Activated T-helper 17 cell treated with anti-CD3 and anti-CD28 coated beads, Interleukin-2, amount 50 U/mL, for 72 hours (primary cell): Measurements from ENCODE around the gene SPIRE1. TPM values are rescaled to one million over a fixed set of nuclear protein-coding genes. Genes with fewer than 3 reads are reported as not detected.
A peak's percentile ranks its signal among the peaks of the same experiment; 100 is the strongest.
"Not testable (repeated sequence)": the region's sequence is repeated elsewhere in the genome, so short reads cannot be mapped to it uniquely, and the experiment has no call there.

Source experiments
- ATAC-seq: fragments of 150-1000 bp; cut with Tn5 transposase; replicated peaks from 2 replicates; pipeline ENCODE4 v1.10.0; 2021; ENCODE audit warnings: mild to moderate bottlenecking, moderate library complexity
- H3K27ac Mint-ChIP-seq: one replicate; pipeline ENCODE4 v1.8.0; 2022; ENCODE audit warnings: mixed read lengths
- H3K27me3 Mint-ChIP-seq: one replicate; pipeline ENCODE4 v1.8.0; 2022; ENCODE audit warnings: mixed read lengths
- H3K36me3 Mint-ChIP-seq: one replicate; pipeline ENCODE4 v1.8.0; 2022; ENCODE audit warnings: low read depth, mild to moderate bottlenecking, mixed read lengths
- H3K4me1 Mint-ChIP-seq: one replicate; pipeline ENCODE4 v1.8.0; 2022; ENCODE audit warnings: mixed read lengths
- H3K4me3 Mint-ChIP-seq: one replicate; pipeline ENCODE4 v1.8.0; 2022; ENCODE audit warnings: mild to moderate bottlenecking, mixed read lengths
- H3K9me3 Mint-ChIP-seq: one replicate; pipeline ENCODE4 v1.8.0; 2022; ENCODE audit warnings: mixed read lengths
- total RNA-seq, 2 donors: library from RNA; stranded (reverse); gene quantifications; one replicate each; pipeline ENCODE4 v1.2.3, GENCODE V29; 2022

Gene SPIRE1
- total RNA-seq, 2 donors from 2014 or later: 5.0 to 12.4 TPM

- Mint-ChIP-seq H3K27ac (no peak overlapping the region), H3K9me3 (no peaks in the 10 kb centered on the region), H3K4me3 (no peak overlapping the region), H3K27me3 (peaks cover 13% of the 10 kb centered on the region), H3K36me3 (no peaks in the 10 kb centered on the region), H3K4me1 (no peaks in the 10 kb centered on the region)
- no peak for ATAC-seq
Observed at GRCh38 chr18:12567849-12568248, 90.1 kb downstream of the SPIRE1 start.

GRCh38 chr18:12564861-12565260 lies 93.0 kb downstream of the SPIRE1 start:
- Mint-ChIP-seq H3K27me3 (peaks cover 8% of the 10 kb centered on the region), H3K9me3 (no peaks in the 10 kb centered on the region), H3K4me3 (no peak overlapping the region), H3K36me3 (no peaks in the 10 kb centered on the region), H3K4me1 (no peaks in the 10 kb centered on the region), H3K27ac (no peak overlapping the region)
- no peak for ATAC-seq

GRCh38 chr18:12564378-12564777 lies 93.5 kb downstream of the SPIRE1 start:
- peaks cover 8% of the 10 kb centered on the region for H3K27me3 Mint-ChIP-seq
- no peak overlapping the region for H3K4me3 Mint-ChIP-seq
- H3K9me3 Mint-ChIP-seq: no peaks in the 10 kb centered on the region
- no peaks in the 10 kb centered on the region for H3K4me1 Mint-ChIP-seq
- no peak for ATAC-seq
- H3K36me3 Mint-ChIP-seq: no peaks in the 10 kb centered on the region
- no peak overlapping the region for H3K27ac Mint-ChIP-seq

- not testable (repeated sequence) for H3K36me3 Mint-ChIP-seq, ATAC-seq, H3K4me1 Mint-ChIP-seq, H3K27ac Mint-ChIP-seq, H3K4me3 Mint-ChIP-seq, H3K27me3 Mint-ChIP-seq, H3K9me3 Mint-ChIP-seq
Observed at GRCh38 chr18:12560600-12560999, 97.3 kb downstream of the SPIRE1 start.

GRCh38 chr18:12559319-12559718 lies 98.6 kb downstream of the SPIRE1 start:
- peaks cover 8% of the 10 kb centered on the region for H3K9me3 Mint-ChIP-seq
- no peaks in the 10 kb centered on the region for H3K36me3 Mint-ChIP-seq
- H3K4me1 Mint-ChIP-seq: no peaks in the 10 kb centered on the region
- H3K27ac Mint-ChIP-seq: no peak overlapping the region
- H3K27me3 Mint-ChIP-seq: peaks cover 12% of the 10 kb centered on the region
- no peak for ATAC-seq
- H3K4me3 Mint-ChIP-seq: no peak overlapping the region

- Mint-ChIP-seq H3K9me3 (peaks cover 12% of the 10 kb centered on the region), H3K4me3 (no peak overlapping the region), H3K27me3 (peaks cover 8% of the 10 kb centered on the region), H3K36me3 (no peaks in the 10 kb centered on the region), H3K4me1 (no peaks in the 10 kb centered on the region), H3K27ac (no peak overlapping the region)
- ATAC-seq: no peak
Observed at GRCh38 chr18:12556946-12557806, 100.7 kb downstream of the SPIRE1 start.

GRCh38 chr18:12554796-12555388 lies 103.0 kb downstream of the SPIRE1 start:
- ATAC-seq: no peak
- no peak overlapping the region for H3K27ac Mint-ChIP-seq
- H3K4me1 Mint-ChIP-seq: no peaks in the 10 kb centered on the region
- H3K36me3 Mint-ChIP-seq: no peaks in the 10 kb centered on the region
- H3K27me3 Mint-ChIP-seq: peaks cover 13% of the 10 kb centered on the region
- H3K4me3 Mint-ChIP-seq: no peak overlapping the region
- H3K9me3 Mint-ChIP-seq: peaks cover 12% of the 10 kb centered on the region

GRCh38 chr18:12552879-12553242 lies 105.0 kb downstream of the SPIRE1 start:
- H3K9me3 Mint-ChIP-seq: peaks cover 12% of the 10 kb centered on the region
- H3K4me3 Mint-ChIP-seq: no peak overlapping the region
- no peaks in the 10 kb centered on the region for H3K36me3 Mint-ChIP-seq
- H3K27me3 Mint-ChIP-seq: peaks cover 13% of the 10 kb centered on the region
- no peaks in the 10 kb centered on the region for H3K4me1 Mint-ChIP-seq
- H3K27ac Mint-ChIP-seq: no peak overlapping the region
- ATAC-seq: no peak

- not testable (repeated sequence) for H3K4me3 Mint-ChIP-seq, H3K4me1 Mint-ChIP-seq, ATAC-seq, H3K27ac Mint-ChIP-seq, H3K36me3 Mint-ChIP-seq
- H3K9me3 Mint-ChIP-seq: peaks cover 12% of the 10 kb centered on the region
- H3K27me3 Mint-ChIP-seq: peaks cover 13% of the 10 kb centered on the region
Observed at GRCh38 chr18:12551943-12552878, 105.7 kb downstream of the SPIRE1 start.

- not testable (repeated sequence) for H3K4me1 Mint-ChIP-seq, H3K4me3 Mint-ChIP-seq, ATAC-seq, H3K27ac Mint-ChIP-seq, H3K36me3 Mint-ChIP-seq
- H3K27me3 Mint-ChIP-seq: peaks cover 13% of the 10 kb centered on the region
- peaks cover 12% of the 10 kb centered on the region for H3K9me3 Mint-ChIP-seq
Observed at GRCh38 chr18:12551466-12551865, 106.4 kb downstream of the SPIRE1 start.

- ATAC-seq: peak; percentile 52
- H3K27me3 Mint-ChIP-seq: peaks cover 2% of the 10 kb centered on the region
- no peak overlapping the region for H3K4me3 Mint-ChIP-seq
- H3K4me1 Mint-ChIP-seq: no peaks in the 10 kb centered on the region
- H3K36me3 Mint-ChIP-seq: no peaks in the 10 kb centered on the region
- peaks cover 5% of the 10 kb centered on the region for H3K9me3 Mint-ChIP-seq
- H3K27ac Mint-ChIP-seq: no peak overlapping the region
Observed at GRCh38 chr18:12543697-12544096, 114.2 kb downstream of the SPIRE1 start.

GRCh38 chr18:12540751-12541150 lies 117.2 kb downstream of the SPIRE1 start:
- ATAC-seq: no peak
- Mint-ChIP-seq H3K27ac (no peak overlapping the region), H3K36me3 (no peaks in the 10 kb centered on the region), H3K4me1 (no peaks in the 10 kb centered on the region), H3K9me3 (peaks cover 10% of the 10 kb centered on the region), H3K4me3 (no peak overlapping the region), H3K27me3 (peaks cover 6% of the 10 kb centered on the region)

GRCh38 chr18:12539158-12539557 lies 118.7 kb downstream of the SPIRE1 start:
- not testable (repeated sequence) for H3K27me3 Mint-ChIP-seq, H3K9me3 Mint-ChIP-seq, ATAC-seq, H3K27ac Mint-ChIP-seq, H3K4me1 Mint-ChIP-seq, H3K4me3 Mint-ChIP-seq, H3K36me3 Mint-ChIP-seq

GRCh38 chr18:12534820-12535219 lies 123.1 kb downstream of the SPIRE1 start:
- no peak for ATAC-seq
- peaks cover 6% of the 10 kb centered on the region for H3K27me3 Mint-ChIP-seq
- H3K27ac Mint-ChIP-seq: no peak overlapping the region
- H3K9me3 Mint-ChIP-seq: peaks cover 7% of the 10 kb centered on the region
- H3K4me1 Mint-ChIP-seq: no peaks in the 10 kb centered on the region
- H3K4me3 Mint-ChIP-seq: no peak overlapping the region
- no peaks in the 10 kb centered on the region for H3K36me3 Mint-ChIP-seq
